Osteoblast (primary cell): ENCODE data around the gene WDR86. TPM values are rescaled to one million over a fixed set of nuclear protein-coding genes. Genes with fewer than 3 reads are reported as not detected.

Experiments
- DNase-seq: peaks from one replicate; pipeline ENCODE4 v3.0.0; 2011; ENCODE audit warnings: low spot score, mixed read lengths; ENCODE audit not compliant: insufficient read length; ENCODE audit errors: missing footprints
- H2AFZ ChIP-seq: 2 replicates; pipeline ENCODE4 v1.6.0; 2011; ENCODE audit warnings: mild to moderate bottlenecking, low read length
- H3K27ac ChIP-seq: 2 replicates; pipeline ENCODE4 v1.5.1; 2011; ENCODE audit warnings: mild to moderate bottlenecking, low read depth, low read length, moderate library complexity
- H3K27me3 ChIP-seq: 2 replicates; pipeline ENCODE4 v1.6.0; 2012; ENCODE audit warnings: mild to moderate bottlenecking, control low read depth, inconsistent platforms, low read length, moderate library complexity; ENCODE audit not compliant: insufficient read depth
- H3K36me3 ChIP-seq: 2 replicates; pipeline ENCODE4 v1.5.1; 2011; ENCODE audit warnings: mild to moderate bottlenecking, low read length, control low read depth, moderate library complexity; ENCODE audit not compliant: insufficient read depth
- H3K4me1 ChIP-seq: 2 replicates; pipeline ENCODE4 v1.5.1; 2011; ENCODE audit warnings: mild to moderate bottlenecking, low read length, control low read depth, moderate library complexity; ENCODE audit not compliant: insufficient read depth
- H3K4me2 ChIP-seq: 2 replicates; pipeline ENCODE4 v1.6.0; 2011; ENCODE audit warnings: mild to moderate bottlenecking, low read length; ENCODE audit not compliant: insufficient read depth
- H3K4me3 ChIP-seq: fragments of 200-600 bp; sonication (generic); 3 replicates; pipeline ENCODE4 v1.5.1; 2012; ENCODE audit warnings: mild to moderate bottlenecking, low read length, inconsistent platforms; ENCODE audit not compliant: insufficient read depth
- H3K79me2 ChIP-seq: 2 replicates; pipeline ENCODE4 v1.6.0; 2012; ENCODE audit warnings: mild to moderate bottlenecking, low read length, control low read depth, inconsistent platforms; ENCODE audit not compliant: insufficient read depth
- H3K9me3 ChIP-seq: 2 replicates; pipeline ENCODE4 v1.5.1; 2011; ENCODE audit warnings: low read depth, low read length, control low read depth
- H4K20me1 ChIP-seq: 2 replicates; pipeline ENCODE4 v1.6.0; 2012; ENCODE audit warnings: mild to moderate bottlenecking, low read length, control low read depth; ENCODE audit not compliant: insufficient read depth
- total RNA-seq: library from RNA; depleted of rRNA; stranded (reverse); fragments of >200 nt; gene quantifications from 2 replicates; pipeline ENCODE4 v1.2.3, GENCODE V29; 2012
- TF ChIP-seq, protein P1 (sequence below): IDR thresholded peaks from 2 replicates; pipeline ENCODE4 v1.5.1; 2011; ENCODE audit warnings: mild to moderate bottlenecking, low read depth, low read length, moderate library complexity; ENCODE audit errors: extremely low read depth

Gene WDR86
- total RNA-seq, 1 donor = 15.6 TPM

DNA sequence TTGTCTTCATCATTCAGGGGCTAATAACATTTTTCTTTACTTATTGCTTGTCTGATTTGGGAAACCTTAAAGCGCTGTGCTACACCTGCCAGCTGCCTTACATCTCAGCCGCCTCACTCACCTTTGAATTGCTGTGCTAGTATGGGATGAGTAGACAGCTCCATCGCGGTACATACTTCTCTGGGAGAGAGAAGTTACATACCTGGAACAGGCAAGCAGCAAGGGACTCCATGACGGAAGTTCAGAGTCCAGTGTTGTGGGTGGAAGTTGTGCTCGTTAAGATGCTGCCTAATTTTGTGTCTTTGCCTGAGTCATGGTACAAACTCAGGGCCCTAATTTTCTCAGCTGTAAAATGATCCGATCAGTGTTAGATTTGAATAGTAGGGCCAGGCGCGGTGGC lies 66.3 kb downstream of the WDR86 start:
- peaks cover 4% of the 10 kb centered on the region for H4K20me1 ChIP-seq
- H3K27ac ChIP-seq = no peak overlapping the region
- DNase-seq = no peak
- H3K9me3 ChIP-seq = no peaks in the 10 kb centered on the region
- peaks cover 10% of the 10 kb centered on the region for H3K4me1 ChIP-seq
- peaks cover 23% of the 10 kb centered on the region for H3K36me3 ChIP-seq
- no peak overlapping the region for H2AFZ ChIP-seq
- H3K4me2 ChIP-seq = no peak overlapping the region
- no peak overlapping the region for H3K4me3 ChIP-seq
- TF ChIP-seq, protein P1, sequence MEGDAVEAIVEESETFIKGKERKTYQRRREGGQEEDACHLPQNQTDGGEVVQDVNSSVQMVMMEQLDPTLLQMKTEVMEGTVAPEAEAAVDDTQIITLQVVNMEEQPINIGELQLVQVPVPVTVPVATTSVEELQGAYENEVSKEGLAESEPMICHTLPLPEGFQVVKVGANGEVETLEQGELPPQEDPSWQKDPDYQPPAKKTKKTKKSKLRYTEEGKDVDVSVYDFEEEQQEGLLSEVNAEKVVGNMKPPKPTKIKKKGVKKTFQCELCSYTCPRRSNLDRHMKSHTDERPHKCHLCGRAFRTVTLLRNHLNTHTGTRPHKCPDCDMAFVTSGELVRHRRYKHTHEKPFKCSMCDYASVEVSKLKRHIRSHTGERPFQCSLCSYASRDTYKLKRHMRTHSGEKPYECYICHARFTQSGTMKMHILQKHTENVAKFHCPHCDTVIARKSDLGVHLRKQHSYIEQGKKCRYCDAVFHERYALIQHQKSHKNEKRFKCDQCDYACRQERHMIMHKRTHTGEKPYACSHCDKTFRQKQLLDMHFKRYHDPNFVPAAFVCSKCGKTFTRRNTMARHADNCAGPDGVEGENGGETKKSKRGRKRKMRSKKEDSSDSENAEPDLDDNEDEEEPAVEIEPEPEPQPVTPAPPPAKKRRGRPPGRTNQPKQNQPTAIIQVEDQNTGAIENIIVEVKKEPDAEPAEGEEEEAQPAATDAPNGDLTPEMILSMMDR = no peak
- H3K27me3 ChIP-seq = no peaks in the 10 kb centered on the region
- H3K79me2 ChIP-seq = peaks cover 18% of the 10 kb centered on the region

DNA sequence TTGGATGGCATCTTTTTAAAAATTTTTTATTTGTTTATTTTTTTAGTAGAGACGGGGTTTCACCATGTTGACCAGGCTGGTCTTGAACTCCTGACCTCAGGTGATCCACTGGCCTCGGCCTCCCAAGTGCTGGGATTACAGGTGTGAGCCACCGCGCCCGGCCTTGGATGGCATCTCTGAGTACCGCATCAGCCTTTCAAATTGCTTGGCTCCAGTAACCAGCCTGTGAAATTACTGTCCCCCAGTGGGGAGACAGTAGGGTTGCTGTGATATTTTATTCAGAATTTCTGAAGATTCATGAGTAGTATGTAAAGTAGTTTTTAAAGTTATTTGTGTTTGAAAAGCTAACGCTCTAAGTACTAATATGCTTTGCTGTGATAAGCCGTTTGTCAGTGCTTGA lies 67.0 kb downstream of the WDR86 start:
- H3K4me3 ChIP-seq = peak overlapping the region; percentile 88
- H3K4me1 ChIP-seq = peaks cover 10% of the 10 kb centered on the region
- peaks cover 4% of the 10 kb centered on the region for H4K20me1 ChIP-seq
- peak; percentile 92 for DNase-seq
- peaks cover 21% of the 10 kb centered on the region for H3K36me3 ChIP-seq
- no peaks in the 10 kb centered on the region for H3K27me3 ChIP-seq
- no peak overlapping the region for H2AFZ ChIP-seq
- TF ChIP-seq, protein P1 = peak; percentile 18
- peaks cover 18% of the 10 kb centered on the region for H3K79me2 ChIP-seq
- no peaks in the 10 kb centered on the region for H3K9me3 ChIP-seq
- H3K4me2 ChIP-seq = peak overlapping the region; percentile 86
- peak overlapping the region; percentile 51 for H3K27ac ChIP-seq

DNA sequence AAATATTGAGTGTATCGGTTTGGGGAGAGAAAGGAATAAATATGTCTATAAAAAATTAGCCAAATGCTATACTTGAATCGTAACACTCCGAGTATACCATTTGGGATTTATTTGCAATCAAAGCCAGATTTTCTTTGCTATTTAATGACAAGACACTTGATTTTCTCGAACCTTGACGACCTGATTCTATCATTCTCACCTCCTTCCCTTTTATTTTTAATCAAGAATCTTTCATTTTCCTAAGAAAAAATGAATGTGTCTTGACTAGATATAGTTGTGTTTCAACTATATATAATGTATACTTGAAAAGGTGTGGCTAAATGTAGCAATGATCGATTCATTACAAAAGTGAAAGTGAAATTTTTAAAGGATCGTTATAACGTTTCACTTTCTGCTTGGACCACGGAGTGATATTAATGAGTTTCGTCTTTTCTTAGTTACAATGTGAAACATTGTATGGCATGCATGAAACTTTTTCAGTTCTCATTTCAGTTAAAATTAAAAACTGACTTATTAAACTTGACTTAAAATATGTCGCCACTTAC lies 67.7 kb downstream of the WDR86 start:
- H3K79me2 ChIP-seq = peaks cover 18% of the 10 kb centered on the region
- peak overlapping the region; percentile 86 for H3K4me2 ChIP-seq
- peak overlapping the region; percentile 88 for H3K4me3 ChIP-seq
- DNase-seq = no peak
- peaks cover 10% of the 10 kb centered on the region for H3K4me1 ChIP-seq
- H3K27me3 ChIP-seq = no peaks in the 10 kb centered on the region
- TF ChIP-seq, protein P1 = no peak
- H3K27ac ChIP-seq = peak overlapping the region; percentile 51
- peaks cover 4% of the 10 kb centered on the region for H4K20me1 ChIP-seq
- peak overlapping the region; percentile 85 for H2AFZ ChIP-seq
- H3K36me3 ChIP-seq = peaks cover 16% of the 10 kb centered on the region
- no peaks in the 10 kb centered on the region for H3K9me3 ChIP-seq

DNA sequence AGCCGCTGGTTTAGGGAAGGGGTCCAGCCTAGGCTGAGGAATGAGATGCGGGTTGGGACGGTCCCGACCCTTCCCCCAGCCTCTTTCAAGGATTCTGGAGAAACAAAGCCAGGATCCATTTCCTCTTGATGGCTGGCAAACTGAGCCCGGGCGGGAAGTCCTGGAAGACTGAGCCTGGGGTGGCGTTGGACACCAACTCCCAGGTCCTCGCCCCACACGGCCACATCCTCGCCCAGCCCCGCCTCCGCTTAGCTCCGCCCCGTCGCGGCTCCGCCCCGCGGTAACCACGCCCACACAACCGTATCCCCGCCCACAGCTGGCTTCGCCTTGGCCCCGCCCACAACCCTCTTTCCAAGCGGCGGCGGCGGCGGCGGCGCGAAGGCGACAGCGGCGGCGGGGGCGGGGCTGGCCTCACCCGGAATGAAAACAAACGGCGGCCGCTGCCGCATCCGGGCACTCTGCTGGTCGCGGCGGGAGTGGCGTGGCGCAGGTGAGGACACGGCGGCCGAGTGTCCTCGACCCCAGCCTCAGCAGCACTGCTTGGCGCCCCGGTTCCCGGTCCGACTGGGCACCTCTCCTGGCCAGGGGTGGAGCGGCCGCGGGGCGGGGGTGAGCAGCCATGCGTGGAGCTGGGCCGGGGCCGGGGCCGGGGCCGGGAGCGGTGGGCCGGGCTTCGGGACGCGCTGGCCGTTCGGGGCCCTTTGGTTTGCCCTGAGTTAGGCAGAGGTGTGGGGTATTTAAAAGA lies 68.3 kb downstream of the WDR86 start, which contains the start of gene NUB1:
Gene NUB1, plus strand, starts transcription at position 456 of the 745 bp plus-strand sequence. CDS start 3,538 bp downstream, outside the sequence.
- Histone ChIP-seq H3K4me1 (peaks cover 10% of the 10 kb centered on the region), H3K9me3 (no peaks in the 10 kb centered on the region), H3K36me3 (peaks cover 13% of the 10 kb centered on the region), H3K27ac (peak within 1 kb of the TSS; percentile 51), H3K79me2 (peaks cover 18% of the 10 kb centered on the region), H3K27me3 (no peaks in the 10 kb centered on the region), H3K4me2 (peak within 1 kb of the TSS; percentile 86), H3K4me3 (peak within 1 kb of the TSS; percentile 88), H2AFZ (peak within 1 kb of the TSS; percentile 90), H4K20me1 (peaks cover 4% of the 10 kb centered on the region)
- DNase-seq = peak; percentile 98
- TF ChIP-seq, protein P1 = no peak
